Skeletal muscle tissue (tissue), 4 donors: ENCODE measurements around the gene COQ8B. TPM values are rescaled to one million over a fixed set of nuclear protein-coding genes. Genes with fewer than 3 reads are reported as not detected.

Experiments used
- H3K27ac ChIP-seq: one replicate; pipeline ENCODE4 v1.7.0; 2013; ENCODE audit warnings: mild to moderate bottlenecking, low read depth, low read length, inconsistent platforms
- H3K27me3 ChIP-seq, 3 donors: one replicate each; pipeline ENCODE4 v1.7.0; 2013; ENCODE audit warnings: low read length in 3 of 3; ENCODE audit not compliant: control insufficient read depth in 3 of 3, insufficient read depth in 3 of 3
- H3K36me3 ChIP-seq, 3 donors: one replicate each; pipeline ENCODE4 v1.7.0; 2013; ENCODE audit warnings: low read length in 3 of 3; ENCODE audit not compliant: control insufficient read depth in 3 of 3, insufficient read depth in 3 of 3
- H3K4me1 ChIP-seq, 3 donors: one replicate each; pipeline ENCODE4 v1.7.0; 2013; ENCODE audit warnings: low read length in 3 of 3, mild to moderate bottlenecking in 3 of 3; ENCODE audit not compliant: control insufficient read depth in 3 of 3, insufficient read depth in 3 of 3
- H3K4me3 ChIP-seq, 3 donors: one replicate each; pipeline ENCODE4 v1.7.0; 2013; ENCODE audit warnings: low read length in 3 of 3
- H3K9ac ChIP-seq, 3 donors: one replicate each; pipeline ENCODE4 v1.7.0; 2013; ENCODE audit warnings: low read length in 3 of 3, mild to moderate bottlenecking in 3 of 3, moderate library complexity in 2 of 3, low read depth in 1 of 3
- H3K9me3 ChIP-seq, 3 donors: one replicate each; pipeline ENCODE4 v1.7.0; 2013; ENCODE audit warnings: low read length in 3 of 3; ENCODE audit not compliant: control insufficient read depth in 3 of 3
- total RNA-seq: library from RNA; depleted of rRNA; stranded (reverse); fragments of >200 nt; gene quantifications from one replicate; pipeline ENCODE4 v1.2.3, GENCODE V29; 2014
- donor health status: Osteomylitis.

Gene COQ8B
- total RNA-seq, 1 donor from 2014 or later: 19.3 TPM

DNA sequence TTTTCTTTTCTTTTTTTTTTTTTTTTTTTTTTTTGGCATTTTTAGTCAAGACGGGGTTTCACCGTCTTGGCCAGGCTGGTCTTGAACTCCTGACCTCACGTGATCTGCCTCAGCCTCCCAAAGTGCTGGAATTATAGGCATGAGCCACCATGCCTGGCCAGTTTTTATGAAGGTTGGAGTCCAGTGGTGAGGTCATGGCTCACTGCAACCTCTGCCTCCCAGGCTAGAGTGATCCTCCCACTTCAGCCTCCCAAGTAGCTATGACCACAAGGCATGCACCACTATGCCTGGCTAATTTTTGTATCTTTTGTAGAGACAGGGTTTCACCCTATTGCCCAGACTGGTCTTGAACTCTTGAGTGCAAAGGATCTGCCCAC lies 38.5 kb upstream of the COQ8B start:
- Histone ChIP-seq H3K27me3 (no peaks in the 10 kb centered on the region), H3K9ac (no peak overlapping the region), H3K4me1 (peaks cover 8 to 22% (median 19%) of the 10 kb centered on the region in 3 donors), H3K36me3 (peaks cover 22 to 41% (median 29%) of the 10 kb centered on the region in 3 donors), H3K27ac (no peak overlapping the region), H3K9me3 (no peaks in the 10 kb centered on the region), H3K4me3 (no peak overlapping the region)

GRCh38 chr19:40754611-40755247 lies 38.0 kb upstream of the COQ8B start:
- Histone ChIP-seq H3K9me3 (no peaks in the 10 kb centered on the region), H3K27me3 (no peaks in the 10 kb centered on the region), H3K27ac (no peak overlapping the region), H3K36me3 (peaks cover 17 to 37% (median 26%) of the 10 kb centered on the region in 3 donors), H3K9ac (peak overlapping the region in 1 of 3 donors; percentile 40), H3K4me3 (no peak overlapping the region), H3K4me1 (peaks cover 10 to 27% (median 22%) of the 10 kb centered on the region in 3 donors)

DNA sequence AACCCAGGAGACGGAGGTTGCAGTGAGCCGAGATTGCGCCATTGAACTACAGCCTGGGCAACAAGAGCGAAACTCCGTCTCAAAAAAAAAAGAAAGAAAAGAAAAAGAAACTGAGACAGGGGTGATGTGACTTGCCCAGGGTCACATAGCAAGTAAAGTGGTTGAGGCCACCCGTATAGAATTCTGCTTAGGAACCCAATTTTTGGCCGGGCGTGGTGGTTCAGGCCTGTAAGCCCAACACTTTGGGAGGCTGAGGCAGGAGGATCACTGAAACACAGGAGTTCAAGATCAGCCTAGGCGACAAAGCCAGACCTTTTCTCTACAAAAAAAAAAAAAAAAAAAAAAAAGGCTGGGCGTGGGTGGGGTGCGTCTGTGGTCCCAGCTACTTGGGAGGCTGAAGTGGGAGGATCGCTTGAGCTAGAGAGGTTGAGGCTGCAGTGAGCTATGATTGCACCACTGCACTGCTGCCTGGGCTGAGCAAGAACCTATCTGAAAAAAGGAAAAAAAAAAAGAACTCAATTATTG lies 35.6 kb upstream of the COQ8B start:
- H3K27me3 ChIP-seq: no peaks in the 10 kb centered on the region
- H3K4me3 ChIP-seq: peak overlapping the region in 2 of 3 donors; percentile 91 to 97
- peaks cover 2 to 19% (median 12%) of the 10 kb centered on the region in 3 donors for H3K36me3 ChIP-seq
- H3K9ac ChIP-seq: peak overlapping the region in 1 of 3 donors; percentile 86
- no peaks in the 10 kb centered on the region for H3K9me3 ChIP-seq
- peak overlapping the region; percentile 93 for H3K27ac ChIP-seq
- H3K4me1 ChIP-seq: peaks cover 22 to 42% (median 36%) of the 10 kb centered on the region in 3 donors

GRCh38 chr19:40750874-40751537 lies 34.3 kb upstream of the COQ8B start, which contains the start of gene SNRPA:
Gene SNRPA, plus strand, starts transcription at chr19:40751203. Its CDS starts 206 bp downstream, at chr19:40751409.
- H3K9ac ChIP-seq: peak within 1 kb of the TSS; percentile 87 to 92 (median 91)
- no peaks in the 10 kb centered on the region for H3K27me3 ChIP-seq
- H3K9me3 ChIP-seq: no peaks in the 10 kb centered on the region
- peaks cover 0 to 11% (median 3%) of the 10 kb centered on the region in 3 donors for H3K36me3 ChIP-seq
- H3K4me3 ChIP-seq: peak within 1 kb of the TSS; percentile 93 to 97 (median 94)
- H3K4me1 ChIP-seq: peaks cover 22 to 42% (median 37%) of the 10 kb centered on the region in 3 donors
- peak within 1 kb of the TSS; percentile 99 for H3K27ac ChIP-seq

DNA sequence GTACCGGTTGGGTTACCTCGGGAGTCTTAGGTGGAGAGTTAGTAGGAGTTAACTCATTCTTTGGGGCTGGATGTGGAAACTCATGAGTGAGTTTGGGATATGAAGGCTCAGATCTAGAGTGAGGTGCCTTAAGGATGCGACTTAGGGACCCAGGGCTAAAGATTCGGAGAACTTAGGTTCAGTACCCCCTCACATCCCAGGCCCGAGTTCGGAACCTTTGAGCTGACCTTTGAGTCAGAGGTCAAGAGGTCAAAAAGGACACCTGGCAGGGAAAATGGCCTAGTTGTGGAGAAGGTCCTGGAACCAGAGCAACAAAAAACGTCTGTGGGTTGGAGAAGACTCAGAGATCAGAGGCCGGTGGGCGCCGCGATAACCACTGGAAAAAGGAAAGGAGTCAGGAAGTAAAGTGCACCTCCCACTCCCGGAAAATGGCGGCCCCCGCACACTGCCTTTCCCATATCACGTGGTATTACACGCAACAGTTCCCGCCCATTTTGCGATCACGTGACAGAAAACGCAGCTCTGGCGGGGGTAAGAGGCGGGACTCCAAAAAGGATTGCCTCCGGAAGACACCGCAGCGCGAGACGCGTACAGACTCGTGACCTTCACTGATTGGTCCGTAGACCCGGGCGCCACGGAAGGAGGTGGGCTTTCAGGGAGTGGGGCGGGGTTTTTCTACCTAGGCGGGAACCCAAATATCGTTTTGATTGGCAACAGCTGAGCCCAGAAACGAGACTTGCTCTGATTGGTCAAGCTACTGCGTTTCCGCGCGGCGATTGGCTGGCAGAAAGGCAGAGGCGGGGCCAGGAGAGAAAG lies 33.6 kb upstream of the COQ8B start, which contains the start of gene ACTMAP:
ACTMAP (minus strand) TSS at position 420 of the 816 bp plus-strand sequence. CDS start 674 bp downstream, outside the sequence.
- H3K9me3 ChIP-seq: no peaks in the 10 kb centered on the region
- peaks cover 22 to 42% (median 40%) of the 10 kb centered on the region in 3 donors for H3K4me1 ChIP-seq
- H3K27ac ChIP-seq: peak within 1 kb of the TSS; percentile 99
- peaks cover 0 to 7% (median 0%) of the 10 kb centered on the region in 3 donors for H3K36me3 ChIP-seq
- peak within 1 kb of the TSS; percentile 87 to 92 (median 91) for H3K9ac ChIP-seq
- H3K4me3 ChIP-seq: peak within 1 kb of the TSS; percentile 93 to 97 (median 94)
- H3K27me3 ChIP-seq: no peaks in the 10 kb centered on the region

GRCh38 chr19:40747536-40747935 lies 30.9 kb upstream of the COQ8B start:
- H3K9ac ChIP-seq: no peak overlapping the region
- no peak overlapping the region for H3K27ac ChIP-seq
- H3K4me3 ChIP-seq: no peak overlapping the region
- peaks cover 18 to 36% (median 33%) of the 10 kb centered on the region in 3 donors for H3K4me1 ChIP-seq
- peaks cover 0 to 8% (median 0%) of the 10 kb centered on the region in 3 donors for H3K36me3 ChIP-seq
- H3K27me3 ChIP-seq: no peaks in the 10 kb centered on the region
- H3K9me3 ChIP-seq: no peaks in the 10 kb centered on the region

DNA sequence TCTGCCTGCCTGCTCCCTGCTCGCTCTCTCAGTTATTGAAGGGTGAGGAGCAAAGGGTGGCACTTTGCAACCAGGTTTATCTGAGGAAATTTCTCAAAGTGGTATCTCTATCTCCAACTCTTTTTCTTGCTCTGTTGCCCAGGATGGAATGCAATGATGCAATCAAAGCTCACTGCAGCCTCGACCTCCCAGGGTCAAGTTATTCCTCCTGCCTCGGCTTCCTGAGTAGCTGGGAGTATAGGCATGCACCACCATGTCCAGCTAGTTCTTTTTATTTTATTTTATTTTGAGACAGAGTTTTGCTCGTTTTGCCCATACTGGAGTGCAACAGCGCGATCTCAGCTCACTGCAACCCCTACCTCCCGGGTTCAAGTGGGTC lies 28.7 kb upstream of the COQ8B start:
- Histone ChIP-seq H3K4me1 (peaks cover 27 to 37% (median 36%) of the 10 kb centered on the region in 3 donors), H3K4me3 (no peak overlapping the region), H3K9me3 (no peaks in the 10 kb centered on the region), H3K9ac (no peak overlapping the region), H3K36me3 (peaks cover 0 to 8% (median 8%) of the 10 kb centered on the region in 3 donors), H3K27ac (no peak overlapping the region), H3K27me3 (no peaks in the 10 kb centered on the region)

DNA sequence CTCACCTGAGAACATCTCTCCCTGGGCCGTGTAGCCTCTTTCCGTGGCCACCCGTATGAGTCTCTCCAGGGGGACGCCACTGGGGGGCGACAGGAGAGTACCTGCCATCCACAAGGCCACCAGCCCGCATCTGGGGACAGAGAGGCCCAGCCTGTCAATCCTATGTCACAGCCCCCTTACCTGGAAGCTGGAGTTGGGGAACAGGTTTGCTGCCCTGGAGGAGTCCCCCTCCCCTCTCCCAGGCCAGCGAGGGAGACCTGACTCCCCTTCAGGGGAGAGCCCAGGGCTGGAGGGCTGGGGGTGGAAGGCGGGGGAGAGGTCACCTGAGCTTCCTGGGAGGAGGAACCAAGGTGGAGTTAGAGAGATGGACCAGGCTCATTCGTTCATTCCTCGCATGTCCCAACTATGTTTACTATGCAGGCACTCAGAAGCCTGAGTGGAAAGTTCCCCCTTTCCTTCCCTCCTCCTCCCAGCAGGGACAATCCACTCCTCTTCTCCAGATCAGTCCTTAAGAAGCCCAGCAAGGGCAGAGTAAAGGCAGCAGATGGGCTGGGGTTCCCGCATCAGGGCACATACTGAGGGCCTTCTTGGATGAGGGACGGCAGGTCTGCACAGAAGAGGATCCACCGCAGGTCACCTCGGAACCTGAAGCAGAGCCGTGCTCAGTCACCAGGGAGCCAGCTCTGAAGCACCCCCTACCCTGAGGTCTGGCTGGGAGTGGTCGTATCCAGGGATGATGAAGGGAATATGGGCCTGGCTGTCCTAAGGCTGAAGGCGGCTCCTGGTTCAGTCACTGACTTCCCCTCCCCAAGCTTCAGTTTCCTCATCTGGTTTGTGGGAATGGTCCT lies 28.1 kb upstream of the COQ8B start:
- Histone ChIP-seq H3K9ac (peak overlapping the region in 1 of 3 donors; percentile 16), H3K9me3 (no peaks in the 10 kb centered on the region), H3K27me3 (no peaks in the 10 kb centered on the region), H3K36me3 (peaks cover 4 to 10% (median 9%) of the 10 kb centered on the region in 3 donors), H3K4me1 (peaks cover 30 to 39% (median 39%) of the 10 kb centered on the region in 3 donors), H3K4me3 (no peak overlapping the region), H3K27ac (no peak overlapping the region)

DNA sequence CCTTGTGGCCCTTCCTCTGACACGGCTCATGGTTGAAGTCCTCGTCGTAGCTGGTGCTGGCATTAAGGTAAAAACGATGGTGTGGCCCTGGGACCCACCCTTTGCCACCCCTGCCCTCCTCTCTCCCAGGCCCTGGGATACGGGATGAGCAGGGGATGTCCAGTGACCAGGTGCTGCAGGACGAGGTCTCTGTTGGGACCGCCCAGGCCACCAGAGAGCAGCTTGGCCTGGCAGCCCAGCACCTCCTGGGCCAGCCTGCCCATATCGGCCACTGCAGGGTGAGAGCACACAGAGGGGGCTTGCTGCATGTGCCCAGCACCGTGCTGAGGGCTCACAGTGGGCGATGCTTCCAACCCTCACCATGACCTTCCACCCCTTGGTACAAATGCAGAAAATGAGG lies 27.2 kb upstream of the COQ8B start:
- Histone ChIP-seq H3K27ac (no peak overlapping the region), H3K9ac (no peak overlapping the region), H3K27me3 (no peaks in the 10 kb centered on the region), H3K4me1 (peaks cover 25 to 38% (median 37%) of the 10 kb centered on the region in 3 donors), H3K4me3 (no peak overlapping the region), H3K9me3 (no peaks in the 10 kb centered on the region), H3K36me3 (peaks cover 13 to 17% (median 17%) of the 10 kb centered on the region in 3 donors)
